H9 (cell line): Measurements from ENCODE around the gene RPL6. TPM values are rescaled to one million over a fixed set of nuclear protein-coding genes. Genes with fewer than 3 reads are reported as not detected.

Experiments used
- DNase-seq: peaks from one replicate; pipeline ENCODE4 v3.0.0-alpha.2; 2017
- H2AFZ ChIP-seq: one replicate; pipeline ENCODE4 v1.6.1; 2013; ENCODE audit warnings: mild to moderate bottlenecking, low read length, control low read depth, moderate library complexity
- H2AK5ac ChIP-seq: 2 replicates; pipeline ENCODE4 v1.6.1; 2013; ENCODE audit warnings: low read length, control low read depth, mixed read lengths; ENCODE audit not compliant: insufficient read length
- H2BK120ac ChIP-seq: one replicate; pipeline ENCODE4 v1.6.1; 2013; ENCODE audit warnings: low read depth, mild to moderate bottlenecking, low read length, control low read depth, inconsistent platforms; ENCODE audit not compliant: poor library complexity, severe bottlenecking
- H2BK12ac ChIP-seq: 2 replicates; pipeline ENCODE4 v1.6.1; 2013; ENCODE audit warnings: low read length, control low read depth, mixed read lengths, low read depth; ENCODE audit not compliant: insufficient read length
- H2BK15ac ChIP-seq: 2 replicates; pipeline ENCODE4 v1.6.1; 2013; ENCODE audit warnings: low read depth, low read length, control low read depth
- H2BK20ac ChIP-seq: one replicate; pipeline ENCODE4 v1.6.1; 2013; ENCODE audit warnings: low read depth, mild to moderate bottlenecking, low read length, control low read depth, inconsistent platforms; ENCODE audit not compliant: poor library complexity, severe bottlenecking
- H2BK5ac ChIP-seq: 2 replicates; pipeline ENCODE4 v1.6.1; 2013; ENCODE audit warnings: low read length, control low read depth, mixed read lengths; ENCODE audit not compliant: insufficient read length
- H3K14ac ChIP-seq: 2 replicates; pipeline ENCODE4 v1.6.1; 2013; ENCODE audit warnings: low read length, control low read depth; ENCODE audit not compliant: insufficient read depth
- H3K18ac ChIP-seq: 2 replicates; pipeline ENCODE4 v1.6.1; 2013; ENCODE audit warnings: low read depth, mild to moderate bottlenecking, mixed read lengths, low read length, control low read depth; ENCODE audit not compliant: insufficient read length
- H3K23ac ChIP-seq: 2 replicates; pipeline ENCODE4 v1.6.1; 2013; ENCODE audit warnings: low read length, control low read depth, mixed read lengths, low read depth; ENCODE audit not compliant: insufficient read length
- H3K23me2 ChIP-seq: 2 replicates; pipeline ENCODE4 v1.6.1; 2013; ENCODE audit warnings: low read depth, mild to moderate bottlenecking, mixed read lengths, low read length, control low read depth; ENCODE audit not compliant: insufficient read length, poor library complexity, severe bottlenecking
- H3K27ac ChIP-seq: 2 replicates; pipeline ENCODE4 v1.5.1; 2013; ENCODE audit warnings: low read length, control low read depth, mixed read lengths, low read depth; ENCODE audit not compliant: insufficient read length
- H3K27me3 ChIP-seq: 2 replicates; pipeline ENCODE4 v1.6.1; 2013; ENCODE audit warnings: low read length, control low read depth, inconsistent platforms; ENCODE audit not compliant: insufficient read depth
- H3K4ac ChIP-seq: 2 replicates; pipeline ENCODE4 v1.6.1; 2013; ENCODE audit warnings: low read depth, mild to moderate bottlenecking, control low read depth, inconsistent platforms, low read length, moderate library complexity
- H3K4me1 ChIP-seq: 2 replicates; pipeline ENCODE4 v1.6.1; 2013; ENCODE audit warnings: low read length, control low read depth, inconsistent platforms; ENCODE audit not compliant: insufficient read depth
- H3K4me2 ChIP-seq: 2 replicates; pipeline ENCODE4 v1.6.1; 2013; ENCODE audit warnings: low read length, control low read depth, mixed read lengths; ENCODE audit not compliant: insufficient read length, insufficient read depth
- H3K56ac ChIP-seq: 2 replicates; pipeline ENCODE4 v1.6.1; 2013; ENCODE audit warnings: low read depth, mild to moderate bottlenecking, mixed read lengths, low read length, control low read depth; ENCODE audit not compliant: insufficient read length
- H3K79me1 ChIP-seq: 2 replicates; pipeline ENCODE4 v1.6.1; 2013; ENCODE audit warnings: low read depth, mild to moderate bottlenecking, moderate library complexity, low read length, control low read depth, inconsistent platforms; ENCODE audit not compliant: insufficient read depth, poor library complexity, severe bottlenecking
- H3K79me2 ChIP-seq: 2 replicates; pipeline ENCODE4 v1.6.1; 2013; ENCODE audit warnings: low read length, control low read depth, inconsistent platforms; ENCODE audit not compliant: insufficient read depth
- H3K9ac ChIP-seq: 2 replicates; pipeline ENCODE4 v1.6.1; 2013; ENCODE audit warnings: low read length, control low read depth, mixed read lengths; ENCODE audit not compliant: insufficient read length; ENCODE audit errors: extremely low read depth
- H3K9me3 ChIP-seq: one replicate; pipeline ENCODE4 v1.6.1; 2013; ENCODE audit warnings: low read depth, low read length, inconsistent platforms; ENCODE audit not compliant: control insufficient read depth
- H3T11ph ChIP-seq: one replicate; pipeline ENCODE4 v1.6.1; 2013; ENCODE audit warnings: mild to moderate bottlenecking, low read length, control low read depth, inconsistent platforms
- H4K20me1 ChIP-seq: one replicate; pipeline ENCODE4 v1.6.1; 2013; ENCODE audit not compliant: control insufficient read depth, insufficient read length, insufficient read depth
- H4K5ac ChIP-seq: 2 replicates; pipeline ENCODE4 v1.6.1; 2013; ENCODE audit warnings: low read depth, mild to moderate bottlenecking, mixed read lengths, low read length, control low read depth; ENCODE audit not compliant: insufficient read length
- H4K8ac ChIP-seq: replicated peaks from 2 replicates; pipeline ENCODE4 v1.6.1; 2013; ENCODE audit warnings: low read length, control low read depth, mixed read lengths, low read depth; ENCODE audit not compliant: insufficient read length
- H4K91ac ChIP-seq: 2 replicates; pipeline ENCODE4 v1.6.1; 2013; ENCODE audit warnings: low read depth, mild to moderate bottlenecking, moderate library complexity, mixed read lengths, low read length, control low read depth; ENCODE audit not compliant: insufficient read length
- H3K27ac Mint-ChIP-seq, 3 experiments: 2 replicates in 2 of 3; 3 replicates in 1 of 3; pipeline ENCODE4 v1.8.0; 2020 to 2021; ENCODE audit warnings: mixed read lengths in 3 of 3, mild to moderate bottlenecking in 1 of 3, moderate library complexity in 1 of 3
- H3K27me3 Mint-ChIP-seq: 2 replicates; pipeline ENCODE4 v1.8.0; 2021; ENCODE audit warnings: low read depth, mild to moderate bottlenecking, moderate library complexity, mixed read lengths
- H3K36me3 Mint-ChIP-seq, 3 experiments: 2 replicates in 2 of 3; 3 replicates in 1 of 3; pipeline ENCODE4 v1.8.0; 2020 to 2021; ENCODE audit warnings: low read depth in 3 of 3, mixed read lengths in 3 of 3; ENCODE audit not compliant: insufficient read depth in 1 of 3
- H3K4me1 Mint-ChIP-seq, 2 experiments: 2 replicates each; pipeline ENCODE4 v1.8.0; 2020; ENCODE audit warnings: mixed read lengths in 2 of 2
- H3K4me3 Mint-ChIP-seq, 2 experiments: 2 replicates in 1 of 2; 3 replicates in 1 of 2; pipeline ENCODE4 v1.8.0; 2020 to 2021; ENCODE audit warnings: mild to moderate bottlenecking in 2 of 2, mixed read lengths in 2 of 2, moderate library complexity in 1 of 2
- H3K9me3 Mint-ChIP-seq, 2 experiments: 2 replicates in 1 of 2; 3 replicates in 1 of 2; pipeline ENCODE4 v1.8.0; 2020; ENCODE audit warnings: mild to moderate bottlenecking in 2 of 2, mixed read lengths in 2 of 2, moderate library complexity in 1 of 2
- CTCF ChIP-seq: fragments of 200-600 bp; sonication (generic); conservative IDR thresholded peaks from 3 replicates; pipeline ENCODE4 v1.8.0; 2021; ENCODE audit warnings: antibody characterized with exemption, mild to moderate bottlenecking
- WGBS: extraction: QIAGEN DNeasy Blood & Tissue Kit; methylation state at CpG from one replicate; pipeline ENCODE4 v1.1.7; 2013; ENCODE audit warnings: missing lambda C conversion rate, low lambda C conversion rate, mixed read lengths; ENCODE audit not compliant: insufficient read length; ENCODE audit errors: extremely low coverage; 5-methylcytosine and 5-hydroxymethylcytosine counted together
- total RNA-seq: library from RNA; stranded (reverse); gene quantifications from 2 replicates; pipeline ENCODE4 v1.2.1, GENCODE V29; 2021

RPL6 gene
- total RNA-seq, 1 experiment from 2014 or later = 1,921 TPM

GRCh38 chr12:112409906-112410244 is 470 bp upstream of the RPL6 start:
- Histone ChIP-seq H2BK5ac (no peak overlapping the region), H3T11ph (no peak overlapping the region), H3K23ac (no peak overlapping the region), H4K20me1 (no peaks in the 10 kb centered on the region), H4K8ac (no peak overlapping the region), H3K9me3 (no peaks in the 10 kb centered on the region), H4K5ac (no peak overlapping the region), H3K18ac (no peak overlapping the region), H3K27ac (no peak overlapping the region), H3K4me1 (no peaks in the 10 kb centered on the region), H2AK5ac (no peak overlapping the region), H3K9ac (no peak overlapping the region), H2BK15ac (no peak overlapping the region), H3K27me3 (no peaks in the 10 kb centered on the region), H3K4me2 (no peak overlapping the region), H3K79me2 (peaks cover 2% of the 10 kb centered on the region; the same call in 1 of the 2 replicates), H3K14ac (no peak overlapping the region), H2BK20ac (no peak overlapping the region), H3K23me2 (no peaks in the 10 kb centered on the region), H2BK120ac (no peak overlapping the region), H4K91ac (no peak overlapping the region), H3K56ac (no peak overlapping the region), H3K79me1 (peaks cover 8% of the 10 kb centered on the region), H2AFZ (no peak overlapping the region), H3K4ac (no peak overlapping the region), H2BK12ac (no peak overlapping the region)
- no peak for TF ChIP-seq CTCF
- no CpG with 5 or more reads among the region's 14 CpGs for WGBS
- Mint-ChIP-seq H3K9me3 (no peaks in the 10 kb centered on the region; a peak in 1 of 5 replicates), H3K27ac (no peak overlapping the region), H3K27me3 (peaks cover 1% of the 10 kb centered on the region), H3K36me3 (peaks cover 40 to 46% (median 41%) of the 10 kb centered on the region in 3 experiments), H3K4me1 (peaks cover 12 to 14% of the 10 kb centered on the region in 2 experiments), H3K4me3 (peak overlapping the region; percentile 100; a peak in 4 of 5 replicates)
- no peak for DNase-seq
